Stimulated activated CD4-positive, alpha-beta T cell treated with anti-CD3 and anti-CD28 coated beads, TNF-alpha, amount 100 ng/mL, for 1 hour (primary cell): ENCODE results near the gene IGFBP2.
A peak's percentile ranks its signal among the peaks of the same experiment; 100 is the strongest.

Experiments
- DNase-seq, 3 donors: peaks; one replicate each; pipeline ENCODE4 v3.0.0-alpha.2; 2020; ENCODE audit warnings: low read depth in 3 of 3, low spot score in 1 of 3

IGFBP2 gene

GRCh38 chr2:216680951-216681629 is 47.9 kb downstream of the IGFBP2 start:
- no peak for DNase-seq

DNA sequence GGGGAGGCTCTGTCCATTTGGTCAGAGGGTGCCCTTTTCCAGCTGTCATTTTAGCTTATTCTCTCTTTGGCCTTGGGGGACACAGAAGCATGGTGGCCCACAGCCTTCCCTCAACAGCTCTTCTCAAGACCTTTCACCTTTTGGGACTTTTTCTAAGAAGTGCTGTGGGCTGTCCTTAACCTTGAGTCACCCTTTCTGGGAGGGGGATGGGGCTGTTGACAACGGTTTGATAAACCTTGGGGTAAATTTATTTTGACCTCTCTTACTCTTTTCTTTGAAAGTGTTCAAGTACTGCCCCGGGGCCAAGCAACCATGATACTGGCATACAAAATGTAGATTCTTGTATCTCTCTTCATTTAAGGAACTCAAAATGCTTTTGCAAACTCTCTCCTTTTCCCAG is 48.5 kb downstream of the IGFBP2 start:
- no peak for DNase-seq

- DNase-seq: no peak
These were observed 50.6 kb downstream of the IGFBP2 start for GRCh38 chr2:216683846-216684245.

DNA sequence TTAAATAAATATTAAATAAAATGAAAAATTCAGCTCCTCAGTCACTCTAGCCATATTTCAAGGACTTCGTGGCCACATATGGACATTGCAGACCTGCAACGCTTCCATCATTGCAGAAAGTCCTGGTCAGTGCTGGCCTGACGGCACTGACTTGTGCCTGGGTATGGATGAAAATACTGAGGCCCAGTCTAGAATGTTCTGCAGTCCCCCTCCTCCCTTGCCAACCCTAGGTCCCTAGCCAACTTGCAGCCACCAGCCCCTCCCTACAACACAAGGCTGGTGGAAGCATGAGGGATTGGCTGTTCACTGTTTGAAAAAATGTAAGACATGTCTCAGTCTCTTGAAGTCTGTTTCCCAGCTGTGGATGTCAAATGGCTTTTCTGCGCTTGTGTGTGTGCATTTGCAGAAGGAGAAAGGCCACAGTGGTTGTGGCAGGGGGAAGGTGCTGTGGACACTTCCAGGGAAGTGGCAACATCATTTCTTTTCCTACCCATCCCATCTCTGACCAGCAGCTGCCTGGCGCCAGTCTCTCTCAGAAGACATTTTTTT is 52.2 kb downstream of the IGFBP2 start:
- DNase-seq: no peak

DNA sequence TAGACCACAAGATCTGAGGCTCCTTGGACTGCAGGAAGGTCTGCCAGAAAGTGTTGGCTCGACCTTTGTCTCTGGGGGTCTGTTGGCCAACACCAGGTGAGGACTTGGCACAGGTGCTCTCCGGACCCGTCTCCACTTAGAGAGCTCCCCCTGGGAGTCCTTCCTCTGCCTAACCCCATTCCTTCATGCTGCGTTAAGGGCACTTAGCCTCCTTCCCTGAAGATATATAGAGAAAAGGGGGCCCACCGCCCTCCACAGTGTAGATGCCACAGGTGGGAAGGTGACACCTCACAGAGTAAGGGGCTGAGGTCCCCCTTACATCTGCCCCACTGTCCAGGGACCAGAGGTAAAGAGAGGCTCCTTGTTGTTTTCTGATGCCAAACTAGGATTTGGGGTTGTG is 53.9 kb downstream of the IGFBP2 start:
- no peak for DNase-seq

DNA sequence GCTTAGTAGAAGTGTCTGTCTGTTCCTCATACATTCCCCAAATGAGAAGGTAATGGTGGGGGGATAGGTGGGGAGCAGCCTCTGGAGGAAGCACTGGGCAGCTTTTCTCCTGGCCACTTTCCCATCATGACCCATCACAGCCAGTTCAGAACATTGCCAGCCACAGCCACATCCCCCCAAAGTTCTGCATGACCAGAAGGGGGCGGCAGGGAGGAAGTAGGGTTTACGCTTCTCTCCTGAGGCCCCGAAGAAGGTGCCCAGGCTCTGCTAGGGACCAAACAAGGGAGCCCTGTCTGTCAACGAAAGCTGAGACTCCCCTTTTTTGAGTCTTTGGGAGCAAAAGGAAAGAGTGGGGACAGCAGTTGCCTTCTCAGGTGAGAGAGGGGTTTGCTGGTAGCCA is 54.4 kb downstream of the IGFBP2 start:
- no peak for DNase-seq

DNA sequence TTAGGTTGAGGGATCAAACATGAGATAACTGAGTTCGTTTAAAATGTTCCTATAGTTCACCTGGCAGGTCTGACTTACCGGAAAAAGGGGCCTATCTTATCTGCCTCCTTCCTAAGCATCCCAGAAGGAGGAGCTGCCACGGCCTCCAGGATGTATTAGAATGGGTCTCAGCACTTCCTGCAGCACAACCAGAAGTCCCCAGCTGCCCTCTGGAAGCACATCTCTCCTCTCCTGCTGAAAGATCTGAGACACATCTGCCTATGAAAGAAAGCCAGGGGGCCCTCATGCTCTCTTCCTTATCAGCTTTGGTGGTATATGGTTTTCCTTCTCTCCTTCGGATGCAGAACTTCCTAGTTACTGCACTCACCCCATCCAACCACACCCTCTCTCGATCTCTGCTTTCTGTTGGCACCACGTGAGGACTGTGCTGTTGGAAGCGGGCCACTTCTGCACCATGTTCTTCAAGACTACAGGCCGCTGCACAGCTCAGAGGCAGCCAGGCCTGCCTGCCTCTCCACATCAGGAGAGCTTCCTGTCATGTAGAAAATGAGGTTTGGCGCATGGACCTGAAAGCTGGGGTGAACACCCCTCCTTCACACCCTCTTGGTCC is 55.6 kb downstream of the IGFBP2 start:
- DNase-seq: no peak

DNA sequence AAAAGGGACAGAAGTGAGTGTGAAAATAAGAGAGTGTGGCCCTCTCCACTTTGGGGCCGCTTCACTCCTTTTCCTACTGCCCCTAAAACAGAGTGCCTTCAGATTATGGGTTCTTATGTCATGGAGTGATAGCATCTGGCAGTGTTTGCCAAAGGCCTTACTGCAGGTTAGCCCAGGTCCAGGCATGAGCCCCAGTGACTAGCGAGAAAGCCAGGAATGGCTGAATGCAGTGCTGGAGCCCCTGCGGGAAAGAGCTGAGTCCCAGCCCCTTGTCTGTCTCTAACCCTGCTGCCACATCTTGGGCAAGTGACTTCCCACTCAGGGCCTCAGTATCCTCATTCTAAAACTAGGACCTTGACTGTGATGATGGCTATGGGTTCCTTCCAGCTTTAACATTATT is 56.2 kb downstream of the IGFBP2 start:
- DNase-seq: no peak

GRCh38 chr2:216690456-216690852 is 57.2 kb downstream of the IGFBP2 start:
- DNase-seq: no peak

- no peak for DNase-seq
These were observed 57.9 kb downstream of the IGFBP2 start for GRCh38 chr2:216690853-216691741.

DNA sequence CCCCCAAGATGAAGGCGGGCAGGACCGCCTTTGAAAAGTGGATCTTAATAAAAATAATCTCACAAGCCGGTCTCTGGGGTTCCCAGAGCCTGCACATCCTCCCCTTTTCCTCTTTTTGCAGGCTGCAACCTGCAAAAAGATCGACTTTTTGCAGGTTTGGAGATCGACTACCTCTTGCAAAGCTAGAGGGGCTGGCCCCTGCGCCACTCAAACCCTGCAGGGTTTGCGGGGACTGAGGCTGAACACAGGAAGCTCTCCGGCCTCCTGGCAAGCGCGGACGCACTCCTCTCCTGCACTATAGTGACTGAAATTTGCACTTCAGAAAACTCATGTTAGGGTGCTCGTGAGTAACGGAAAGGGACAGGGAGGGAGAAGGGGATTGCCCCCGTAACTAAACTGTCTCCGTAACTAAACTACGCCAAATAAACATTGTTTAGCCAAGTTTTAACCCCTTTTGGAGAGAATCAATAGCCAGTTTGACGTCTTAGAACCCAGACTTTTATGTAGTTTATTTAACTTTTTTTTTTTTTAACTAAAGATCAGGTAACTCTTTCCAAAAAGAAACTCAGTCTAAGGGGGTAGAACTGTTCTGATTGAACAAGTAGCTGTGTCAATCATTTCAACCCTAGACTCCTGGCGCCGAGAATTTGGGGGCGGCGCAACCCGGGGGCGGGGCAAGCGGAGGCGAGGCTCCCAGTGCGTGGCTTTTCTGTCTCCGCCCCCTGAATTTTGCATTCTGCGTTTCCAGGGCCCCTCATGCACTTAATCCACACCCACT is 59.6 kb downstream of the IGFBP2 start:
- DNase-seq: peak in 2 of 3 donors; percentile 12 to 56

DNA sequence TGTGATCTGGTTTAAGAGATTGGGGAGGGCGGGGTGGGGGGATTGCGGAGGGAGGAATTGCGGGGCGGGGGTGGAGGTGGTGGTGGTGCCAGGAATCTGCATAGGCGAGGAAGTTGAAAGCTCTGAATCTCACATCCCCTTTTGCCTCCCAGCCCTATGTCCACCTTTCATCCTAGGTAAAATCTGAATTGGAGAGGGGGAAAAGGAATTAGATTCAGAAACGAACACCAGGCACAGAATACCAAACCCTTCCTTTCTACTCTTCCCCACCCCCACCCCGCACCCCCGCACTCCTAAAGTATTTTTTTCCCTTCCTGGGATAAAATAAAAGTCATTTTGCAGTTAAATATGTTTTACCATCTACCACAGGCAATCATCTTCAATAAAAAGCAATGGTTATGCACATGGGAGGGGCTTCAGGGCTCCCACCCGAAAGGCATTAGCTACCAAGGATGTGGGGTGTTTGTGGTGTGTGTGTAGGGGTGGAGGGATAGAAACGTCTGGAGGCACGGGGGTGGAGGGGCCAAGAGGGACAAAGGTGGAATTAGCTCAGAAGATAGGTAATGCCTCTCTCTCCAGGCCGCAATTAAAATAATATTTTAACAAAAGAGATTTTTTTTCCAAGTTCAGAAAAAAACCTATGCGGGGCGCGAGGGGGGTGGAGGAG is 60.3 kb downstream of the IGFBP2 start:
- no peak for DNase-seq

DNA sequence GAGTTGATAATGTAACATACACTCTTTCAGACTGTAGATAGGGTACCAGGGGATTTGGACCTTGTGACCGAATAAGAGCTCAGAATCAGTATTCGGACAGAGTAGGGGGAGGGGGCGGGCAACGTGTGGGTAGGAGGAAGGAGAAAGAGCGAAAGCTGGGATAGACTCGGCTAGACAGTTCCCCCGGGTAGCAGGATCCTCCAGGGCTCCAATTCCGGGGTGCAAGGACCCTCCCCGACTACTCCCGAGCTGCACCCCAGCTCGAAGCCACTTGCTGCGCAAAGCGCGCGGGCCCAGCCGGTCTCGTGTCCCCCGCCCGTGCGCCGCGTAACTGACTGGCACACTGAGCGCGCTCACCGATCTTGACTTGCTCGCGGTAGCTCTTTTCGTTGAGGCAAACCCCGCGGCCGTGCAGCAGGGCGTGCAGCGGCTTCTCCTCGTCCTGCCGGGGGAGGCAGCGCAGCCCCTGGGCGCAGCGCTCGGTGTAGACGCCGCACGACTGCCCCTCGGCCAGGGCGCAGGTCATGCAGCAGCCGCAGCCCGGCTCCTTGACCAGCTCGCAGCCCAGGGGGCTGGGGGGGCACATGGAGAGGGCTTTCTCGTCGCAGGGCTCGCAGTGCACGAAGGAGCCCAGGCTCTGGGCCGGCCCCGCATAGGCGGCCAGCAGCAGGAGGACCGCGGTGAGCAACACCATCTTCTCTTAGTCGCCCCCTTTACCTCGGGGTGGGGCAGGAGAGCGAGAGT is 61.0 kb downstream of the IGFBP2 start:
- no peak for DNase-seq

GRCh38 chr2:216694826-216695217 is 61.6 kb downstream of the IGFBP2 start:
- no peak for DNase-seq

GRCh38 chr2:216695401-216695821 is 62.2 kb downstream of the IGFBP2 start, which contains the start of gene IGFBP5:
IGFBP5 (minus strand) TSS chr2:216695549; CDS start chr2:216694775, 774 bp downstream.
- no peak for DNase-seq

GRCh38 chr2:216696321-216696720 is 63.1 kb downstream of the IGFBP2 start:
- DNase-seq: no peak

GRCh38 chr2:216696751-216697560 is 63.7 kb downstream of the IGFBP2 start:
- no peak for DNase-seq

DNA sequence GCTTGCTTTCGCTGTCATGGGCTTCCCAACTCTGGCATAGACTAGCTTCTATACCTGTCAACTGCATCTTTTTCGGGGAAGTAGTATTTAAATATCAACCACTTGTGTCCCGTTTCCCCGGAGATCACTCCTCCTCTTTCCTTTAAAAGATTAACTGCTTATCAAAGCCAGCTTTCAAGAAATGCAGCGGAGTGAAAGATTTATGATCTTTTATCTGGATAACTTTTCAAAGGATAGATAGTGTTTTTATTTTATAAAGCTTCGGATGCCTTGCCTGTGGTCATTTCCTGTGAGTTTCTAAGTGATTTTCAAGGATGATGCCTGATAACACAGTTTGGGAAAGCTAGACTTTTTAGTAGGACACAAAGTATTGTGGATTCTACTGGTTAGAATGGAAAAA is 65.1 kb downstream of the IGFBP2 start:
- no peak for DNase-seq

GRCh38 chr2:216698895-216699294 is 65.7 kb downstream of the IGFBP2 start:
- DNase-seq: no peak
